IMR-90 (cell line): ENCODE results near the gene RPH3AL. TPM values are rescaled to one million over a fixed set of nuclear protein-coding genes. Genes with fewer than 3 reads are reported as not detected.
"Not testable (repeated sequence)": the region's sequence is repeated elsewhere in the genome, so short reads cannot be mapped to it uniquely, and the experiment has no call there.

Source experiments
- ATAC-seq: fragments of 200-7000 bp; cut with Tn5 transposase; 2 replicates; pipeline ENCODE4 v1.9.1; 2020; ENCODE audit warnings: low read depth, mild to moderate bottlenecking, moderate library complexity
- BruUV-seq: library from RNA; stranded (reverse); fragments of 400-500 nt; replicated peaks from 2 replicates; lab custom pipeline; 2021; lab: Mats Ljungman, UMichigan
- CTCF ChIA-PET: fragments of 300-600 bp; formaldehyde crosslinking; extraction: SDS; loops from one replicate; lab custom pipeline; 2021; ENCODE audit warnings: antibody characterized with exemption; lab: Yijun Ruan, JAX
- POLR2A ChIA-PET: fragments of 300-600 bp; sonication (Branson Sonifier 250); formaldehyde crosslinking; loops from one replicate; lab custom pipeline; 2022; ENCODE audit warnings: antibody characterized with exemption; ENCODE audit not compliant: unreplicated experiment; lab: Charles Lee
- DNase-seq: peaks from one replicate; pipeline ENCODE4 v3.0.0; 2013
- H2AFZ ChIP-seq: replicated peaks from 2 replicates; pipeline ENCODE3; 2013; ENCODE audit warnings: low read length, mild to moderate bottlenecking; ENCODE audit not compliant: poor library complexity
- H2AK5ac ChIP-seq: 2 replicates; pipeline ENCODE4 v1.6.1; 2013; ENCODE audit warnings: low read depth, low read length, inconsistent platforms
- H2AK9ac ChIP-seq: replicated peaks from 2 replicates; pipeline ENCODE3; 2013; ENCODE audit warnings: mild to moderate bottlenecking, low read depth, low read length, moderate library complexity; ENCODE audit not compliant: poor library complexity
- H2BK120ac ChIP-seq: 2 replicates; pipeline ENCODE4 v1.6.1; 2013; ENCODE audit warnings: low read depth, low read length, inconsistent platforms
- H2BK15ac ChIP-seq: 3 replicates; pipeline ENCODE4 v1.6.1; 2013; ENCODE audit warnings: low read depth, low read length, inconsistent platforms
- H2BK20ac ChIP-seq: 2 replicates; pipeline ENCODE4 v1.6.1; 2013; ENCODE audit warnings: low read depth, mild to moderate bottlenecking, inconsistent platforms, low read length, moderate library complexity
- H2BK5ac ChIP-seq: 2 replicates; pipeline ENCODE4 v1.6.1; 2013; ENCODE audit warnings: mild to moderate bottlenecking, low read depth, low read length, inconsistent platforms; ENCODE audit not compliant: poor library complexity, severe bottlenecking
- H3K14ac ChIP-seq: replicated peaks from 2 replicates; pipeline ENCODE4 v1.6.1; 2013; ENCODE audit warnings: low read depth, low read length, inconsistent platforms
- H3K18ac ChIP-seq: 2 replicates; pipeline ENCODE4 v1.6.1; 2013; ENCODE audit warnings: low read depth, low read length, control low read depth
- H3K23ac ChIP-seq: 2 replicates; pipeline ENCODE4 v1.6.1; 2013; ENCODE audit warnings: low read depth, low read length, inconsistent platforms
- H3K27ac ChIP-seq: 2 replicates; pipeline ENCODE4 v1.5.1; 2013; ENCODE audit warnings: mild to moderate bottlenecking, control low read depth, low read length; ENCODE audit not compliant: insufficient read depth
- H3K27me3 ChIP-seq: 2 replicates; pipeline ENCODE4 v1.6.1; 2013; ENCODE audit warnings: low read length; ENCODE audit not compliant: control insufficient read depth, insufficient read depth
- H3K36me3 ChIP-seq: 2 replicates; pipeline ENCODE4 v1.6.1; 2013; ENCODE audit warnings: low read length, mixed read lengths; ENCODE audit not compliant: control insufficient read depth, insufficient read depth
- H3K4ac ChIP-seq: 2 replicates; pipeline ENCODE4 v1.6.1; 2013; ENCODE audit warnings: low read depth, low read length, inconsistent platforms
- H3K4me1 ChIP-seq: 2 replicates; pipeline ENCODE4 v1.6.1; 2013; ENCODE audit warnings: low read length, mixed read lengths; ENCODE audit not compliant: control insufficient read depth, insufficient read depth
- H3K4me2 ChIP-seq: 2 replicates; pipeline ENCODE4 v1.6.1; 2013; ENCODE audit warnings: low read depth, mild to moderate bottlenecking, control low read depth, low read length, moderate library complexity
- H3K4me3 ChIP-seq: 2 replicates; pipeline ENCODE4 v1.5.1; 2013; ENCODE audit warnings: low read depth, mild to moderate bottlenecking, control low read depth, low read length, moderate library complexity; ENCODE audit not compliant: insufficient read depth
- H3K56ac ChIP-seq: 2 replicates; pipeline ENCODE4 v1.6.1; 2013; ENCODE audit warnings: low read length, inconsistent platforms; ENCODE audit not compliant: insufficient read depth; ENCODE audit errors: extremely low read depth
- H3K79me1 ChIP-seq, 2 experiments: 2 replicates each; pipeline ENCODE4 v1.6.1; 2013; ENCODE audit warnings: low read length in 2 of 2, inconsistent platforms in 1 of 2, low read depth in 1 of 2
- H3K9ac ChIP-seq: 2 replicates; pipeline ENCODE4 v1.6.1; 2013; ENCODE audit warnings: low read depth, low read length, control low read depth
- H3K9me1 ChIP-seq: 2 replicates; pipeline ENCODE4 v1.6.1; 2013; ENCODE audit warnings: low read length, inconsistent platforms; ENCODE audit not compliant: insufficient read depth
- H3K9me3 ChIP-seq: 2 replicates; pipeline ENCODE4 v1.6.1; 2013; ENCODE audit warnings: low read length; ENCODE audit not compliant: control insufficient read depth, insufficient read depth
- H4K20me1 ChIP-seq: 2 replicates; pipeline ENCODE4 v1.6.1; 2013; ENCODE audit warnings: low read length, inconsistent platforms; ENCODE audit not compliant: insufficient read depth
- H4K5ac ChIP-seq: 2 replicates; pipeline ENCODE4 v1.6.1; 2013; ENCODE audit warnings: mild to moderate bottlenecking, low read depth, low read length, control low read depth
- H4K8ac ChIP-seq, 2 experiments: 2 replicates each; pipeline ENCODE4 v1.6.1; 2013; ENCODE audit warnings: low read depth in 2 of 2, low read length in 2 of 2, control low read depth in 1 of 2, inconsistent platforms in 1 of 2
- H4K91ac ChIP-seq: 2 replicates; pipeline ENCODE4 v1.6.1; 2013; ENCODE audit warnings: low read depth, low read length, inconsistent platforms; ENCODE audit not compliant: insufficient read depth
- BHLHE40 ChIP-seq: fragments of 150-350 bp; IDR thresholded peaks from 2 replicates; pipeline ENCODE4 v1.6.1; 2016; ENCODE audit warnings: mild to moderate bottlenecking, low read depth, low read length
- CEBPB ChIP-seq: IDR thresholded peaks from 2 replicates; pipeline ENCODE4 v1.6.1; 2012; ENCODE audit warnings: low read depth, low read length, improper control_type of control experiment
- FOS ChIP-seq: fragments of 150-350 bp; IDR thresholded peaks from 2 replicates; pipeline ENCODE4 v1.6.1; 2016; ENCODE audit warnings: low read depth, low read length
- MAFK ChIP-seq: IDR thresholded peaks from 2 replicates; pipeline ENCODE4 v1.6.1; 2012; ENCODE audit warnings: low read depth, low read length, improper control_type of control experiment
- MAZ ChIP-seq: IDR thresholded peaks from 2 replicates; pipeline ENCODE4 v1.6.1; 2012; ENCODE audit warnings: low read depth, mild to moderate bottlenecking, low read length, improper control_type of control experiment, moderate library complexity, borderline replicate concordance
- MXI1 ChIP-seq: IDR thresholded peaks from 2 replicates; pipeline ENCODE4 v1.6.1; 2012; ENCODE audit warnings: low read depth, mild to moderate bottlenecking, low read length, moderate library complexity, borderline replicate concordance
- NFE2L2 ChIP-seq: fragments of 150-350 bp; IDR thresholded peaks from 2 replicates; pipeline ENCODE4 v1.6.1; 2016; ENCODE audit warnings: low read depth, mild to moderate bottlenecking, low read length
- POLR2A ChIP-seq: IDR thresholded peaks from 2 replicates; pipeline ENCODE4 v1.6.1; 2012; ENCODE audit warnings: mild to moderate bottlenecking, low read depth, low read length
- RAD21 ChIP-seq: IDR thresholded peaks from 2 replicates; pipeline ENCODE4 v1.6.1; 2012; ENCODE audit warnings: low read length, improper control_type of control experiment
- RCOR1 ChIP-seq: IDR thresholded peaks from 2 replicates; pipeline ENCODE4 v1.6.1; 2012; ENCODE audit warnings: mild to moderate bottlenecking, low read length, improper control_type of control experiment; ENCODE audit not compliant: insufficient replicate concordance
- SMC3 ChIP-seq: fragments of 150-350 bp; IDR thresholded peaks from 2 replicates; pipeline ENCODE4 v1.6.1; 2016; ENCODE audit warnings: low read depth, mild to moderate bottlenecking, antibody characterized with exemption, low read length, moderate library complexity
- WGBS, 2 experiments: methylation state at CpG; one replicate each; pipeline versions ENCODE4 v1.1.5 to v1.1.7; 2013; ENCODE audit warnings: missing lambda C conversion rate in 2 of 2; ENCODE audit not compliant: insufficient read length in 1 of 2; ENCODE audit errors: extremely low coverage in 2 of 2; 5-methylcytosine and 5-hydroxymethylcytosine counted together
- dilution Hi-C: fragments of 300-500 bp; cut with HindIII; formaldehyde crosslinking; loops from one replicate; pipeline ENCODE4 v1.14.3; 2018; ENCODE audit warnings: low sequenced_read_pairs; ENCODE audit not compliant: unreplicated experiment
- in situ Hi-C: fragments of 300-500 bp; cut with MboI; formaldehyde crosslinking; loops from 3 replicates; pipeline ENCODE4 v1.14.3; 2019; ENCODE audit warnings: low sequenced_read_pairs, inconsistent platforms, mixed read lengths
- intact Hi-C: fragments of 100-400 bp; cut with micrococcal nuclease; formaldehyde crosslinking; loops from 2 replicates; pipeline ENCODE4 v1.10.0; 2022
- polyA plus RNA-seq, 3 experiments: library from polyadenylated mRNA; depleted of rRNA; stranded (reverse); fragments of >200 nt; gene quantifications; 2 replicates each; pipeline ENCODE4 v1.2.3, GENCODE V29; 2012; ENCODE audit warnings: low replicate concordance in 1 of 3
- total RNA-seq: library from RNA; depleted of rRNA; stranded (reverse); fragments of >200 nt; gene quantifications from 2 replicates; pipeline ENCODE4 v1.2.3, GENCODE V29; 2012

Gene RPH3AL
- total and polyA plus RNA-seq, 2 of the 4 experiments (the other 2 are of a cell fraction): 1.8 to 2.5 TPM

DNA sequence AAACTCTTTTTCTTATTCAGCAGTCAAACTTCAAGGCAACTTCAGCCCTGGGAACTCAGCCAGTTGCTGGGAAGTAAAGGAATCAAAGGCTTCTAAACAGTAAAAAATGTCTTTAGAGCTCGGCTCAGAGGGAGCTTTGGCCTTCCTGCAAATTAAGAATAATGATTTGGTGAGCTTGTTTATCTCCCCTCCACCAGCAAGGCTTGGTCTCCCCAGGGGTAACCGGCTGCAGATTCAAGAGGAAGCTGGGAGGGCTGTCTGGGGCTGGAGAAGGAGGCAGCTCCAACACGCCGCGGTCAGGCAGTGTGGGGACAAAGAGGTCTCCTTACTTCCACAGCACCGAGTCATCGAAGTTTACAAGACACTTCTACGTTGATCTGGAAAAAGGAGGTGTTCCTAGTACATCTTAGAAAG is 153.4 kb downstream of the RPH3AL start:
- Histone ChIP-seq H3K27ac (no peak overlapping the region), H2AK9ac (no peak overlapping the region), H4K20me1 (no peaks in the 10 kb centered on the region), H3K4me3 (no peak overlapping the region), H3K27me3 (peaks cover 34% of the 10 kb centered on the region), H3K9me1 (no peaks in the 10 kb centered on the region), H3K4me2 (no peak overlapping the region; the same call in 1 of the 2 replicates), H2AK5ac (no peak overlapping the region), H3K9me3 (no peaks in the 10 kb centered on the region), H2BK15ac (no peak overlapping the region), H3K4me1 (no peaks in the 10 kb centered on the region), H3K56ac (no peak overlapping the region), H4K5ac (no peak overlapping the region), H3K23ac (no peak overlapping the region), H2BK120ac (no peak overlapping the region), H3K36me3 (no peaks in the 10 kb centered on the region), H2BK20ac (no peak overlapping the region), H3K18ac (no peak overlapping the region), H2AFZ (no peak overlapping the region), H2BK5ac (no peak overlapping the region), H3K14ac (no peak overlapping the region), H4K8ac (no peak overlapping the region), H4K91ac (no peak overlapping the region), H3K4ac (no peak overlapping the region), H3K9ac (no peak overlapping the region), H3K79me1 (no peaks in the 10 kb centered on the region)
- no CpG with 5 or more reads among the region's 8 CpGs for WGBS, 2 experiments
- ATAC-seq (peak; percentile 53; the same call in 1 of the 2 replicates), DNase-seq (peak; percentile 16)
- POLR2A ChIA-PET: no interaction called here
- BruUV-seq: no TSS peak
- intact Hi-C loops (no loop called here), in situ Hi-C loops (loop anchor here (5.0 kb wide), 1 partner anchor 78 kb away; no protein-coding TSS in a partner anchor), dilution Hi-C loops (no loop called here)
- TF ChIP-seq RCOR1 (no peak), FOS (no peak), RAD21 (no peak), SMC3 (no peak), MAZ (no peak), NFE2L2 (no peak), MXI1 (no peak), MAFK (no peak), BHLHE40 (no peak), POLR2A (no peak), CEBPB (no peak)
- CTCF ChIA-PET: interaction anchor here (0.6 kb wide), 2 partner anchors 23 to 797 kb away, joined by 3 read pairs; partner anchors contain the start of gene TIMM22

- H3K4me2 ChIP-seq, H3K56ac ChIP-seq, H2BK5ac ChIP-seq, BruUV-seq, H3K36me3 ChIP-seq, H3K4ac ChIP-seq, H3K18ac ChIP-seq, H3K9me1 ChIP-seq, H3K9me3 ChIP-seq, DNase-seq, H3K79me1 ChIP-seq, H4K8ac ChIP-seq, H3K27ac ChIP-seq, H3K4me1 ChIP-seq, H2BK120ac ChIP-seq, H2BK20ac ChIP-seq, H4K20me1 ChIP-seq, ATAC-seq, H3K23ac ChIP-seq, H2AFZ ChIP-seq, H3K14ac ChIP-seq, intact Hi-C loops, H3K9ac ChIP-seq, H4K91ac ChIP-seq, dilution Hi-C loops, H2BK15ac ChIP-seq, POLR2A ChIA-PET, H4K5ac ChIP-seq, H3K4me3 ChIP-seq, H2AK5ac ChIP-seq, H2AK9ac ChIP-seq: not testable (repeated sequence)
- CTCF ChIA-PET: interaction anchor here (0.6 kb wide), 1 partner anchor 304 kb away, joined by 5 read pairs; no protein-coding TSS in a partner anchor
- WGBS, 2 experiments: 92% methylated on average over 14 of the region's 15 CpGs; no CpG with 5 or more reads in 1 of the 2 experiments
- H3K27me3 ChIP-seq: peaks cover 36% of the 10 kb centered on the region
- in situ Hi-C loops: loop anchor here (5.0 kb wide), 1 partner anchor 79 kb away; no protein-coding TSS in a partner anchor
These were observed 154.4 kb downstream of the RPH3AL start for GRCh38 chr17:198225-198624.
